Subcutaneous abdominal adipose tissue (tissue), 5 donors: ENCODE measurements around the gene PIK3C2G.

ENCODE experiments used
- H3K27ac ChIP-seq: one replicate; pipeline ENCODE4 v1.7.0; 2013; ENCODE audit warnings: low read depth, mild to moderate bottlenecking, inconsistent platforms, low read length, moderate library complexity
- H3K27me3 ChIP-seq, 5 donors: one replicate each; pipeline ENCODE4 v1.7.0; 2013; ENCODE audit warnings: low read length in 5 of 5, inconsistent platforms in 1 of 5; ENCODE audit not compliant: control insufficient read depth in 5 of 5, insufficient read depth in 4 of 5
- H3K36me3 ChIP-seq, 5 donors: one replicate each; pipeline ENCODE4 v1.7.0; 2013; ENCODE audit warnings: low read length in 5 of 5; ENCODE audit not compliant: control insufficient read depth in 5 of 5, insufficient read depth in 5 of 5
- H3K4me1 ChIP-seq, 5 donors: one replicate each; pipeline ENCODE4 v1.7.0; 2013; ENCODE audit warnings: low read length in 5 of 5, mild to moderate bottlenecking in 3 of 5, moderate library complexity in 1 of 5; ENCODE audit not compliant: control insufficient read depth in 5 of 5, insufficient read depth in 5 of 5
- H3K4me3 ChIP-seq, 5 donors: one replicate each; pipeline ENCODE4 v1.7.0; 2013; ENCODE audit warnings: low read length in 5 of 5, low read depth in 1 of 5
- H3K9ac ChIP-seq, 5 donors: one replicate each; pipeline ENCODE4 v1.7.0; 2013; ENCODE audit warnings: low read length in 5 of 5, mild to moderate bottlenecking in 4 of 5, moderate library complexity in 3 of 5
- H3K9me3 ChIP-seq, 5 donors: one replicate each; pipeline ENCODE4 v1.7.0; 2013; ENCODE audit warnings: low read length in 5 of 5; ENCODE audit not compliant: control insufficient read depth in 5 of 5
- donor health status: healthy.
- donor health status: healthy.
- donor health status: healthy.
- donor health status: healthy.
- donor health status: healthy.

Gene PIK3C2G

GRCh38 chr12:18581232-18581962, 320.1 kb downstream of the PIK3C2G start:
- peaks cover 3 to 11% (median 5%) of the 10 kb centered on the region in 5 donors for H3K9me3 ChIP-seq
- H3K9ac ChIP-seq = no peak overlapping the region
- H3K27ac ChIP-seq = no peak overlapping the region
- H3K36me3 ChIP-seq = no peaks in the 10 kb centered on the region
- no peaks in the 10 kb centered on the region for H3K4me1 ChIP-seq
- no peak overlapping the region for H3K4me3 ChIP-seq
- H3K27me3 ChIP-seq = no peaks in the 10 kb centered on the region

GRCh38 chr12:18583655-18584054, 322.3 kb downstream of the PIK3C2G start:
- H3K27me3 ChIP-seq = no peaks in the 10 kb centered on the region
- H3K4me1 ChIP-seq = no peaks in the 10 kb centered on the region
- H3K9ac ChIP-seq = no peak overlapping the region
- peaks cover 3 to 11% (median 7%) of the 10 kb centered on the region in 5 donors for H3K9me3 ChIP-seq
- no peaks in the 10 kb centered on the region for H3K36me3 ChIP-seq
- H3K4me3 ChIP-seq = no peak overlapping the region
- no peak overlapping the region for H3K27ac ChIP-seq

GRCh38 chr12:18586581-18586980, 325.3 kb downstream of the PIK3C2G start:
- Histone ChIP-seq H3K27me3 (no peaks in the 10 kb centered on the region), H3K4me3 (no peak overlapping the region), H3K9ac (no peak overlapping the region), H3K4me1 (no peaks in the 10 kb centered on the region), H3K27ac (no peak overlapping the region), H3K36me3 (no peaks in the 10 kb centered on the region), H3K9me3 (peaks cover 3 to 11% (median 8%) of the 10 kb centered on the region in 5 donors)

- Histone ChIP-seq H3K9me3 (peaks cover 0 to 4% (median 3%) of the 10 kb centered on the region in 5 donors), H3K36me3 (no peaks in the 10 kb centered on the region), H3K27me3 (no peaks in the 10 kb centered on the region), H3K4me1 (no peaks in the 10 kb centered on the region), H3K27ac (no peak overlapping the region), H3K9ac (no peak overlapping the region), H3K4me3 (no peak overlapping the region)
Observed at GRCh38 chr12:18589316-18589715, 328.0 kb downstream of the PIK3C2G start.

GRCh38 chr12:18591473-18591872, 330.2 kb downstream of the PIK3C2G start:
- Histone ChIP-seq H3K9ac (no peak overlapping the region), H3K36me3 (no peaks in the 10 kb centered on the region), H3K4me1 (no peaks in the 10 kb centered on the region), H3K27me3 (no peaks in the 10 kb centered on the region), H3K27ac (no peak overlapping the region), H3K9me3 (peaks cover 0 to 4% (median 0%) of the 10 kb centered on the region in 5 donors), H3K4me3 (no peak overlapping the region)

GRCh38 chr12:18595412-18595811, 334.1 kb downstream of the PIK3C2G start:
- Histone ChIP-seq H3K27ac (no peak overlapping the region), H3K27me3 (no peaks in the 10 kb centered on the region), H3K36me3 (no peaks in the 10 kb centered on the region), H3K4me3 (no peak overlapping the region), H3K9ac (no peak overlapping the region), H3K9me3 (no peaks in the 10 kb centered on the region), H3K4me1 (no peaks in the 10 kb centered on the region)

GRCh38 chr12:18601962-18602361, 340.6 kb downstream of the PIK3C2G start:
- Histone ChIP-seq H3K36me3 (no peaks in the 10 kb centered on the region), H3K9me3 (no peaks in the 10 kb centered on the region), H3K27ac (no peak overlapping the region), H3K4me3 (no peak overlapping the region), H3K27me3 (no peaks in the 10 kb centered on the region), H3K9ac (no peak overlapping the region), H3K4me1 (no peaks in the 10 kb centered on the region)

- Histone ChIP-seq H3K27me3 (no peaks in the 10 kb centered on the region), H3K9ac (no peak overlapping the region), H3K27ac (no peak overlapping the region), H3K9me3 (no peaks in the 10 kb centered on the region), H3K36me3 (no peaks in the 10 kb centered on the region), H3K4me1 (no peaks in the 10 kb centered on the region), H3K4me3 (no peak overlapping the region)
Observed at GRCh38 chr12:18612971-18613370, 351.7 kb downstream of the PIK3C2G start.

- no peaks in the 10 kb centered on the region for H3K27me3 ChIP-seq
Observed at GRCh38 chr12:18620986-18621385, 359.7 kb downstream of the PIK3C2G start.

GRCh38 chr12:18629445-18629844, 368.1 kb downstream of the PIK3C2G start:
- H3K36me3 ChIP-seq = no peaks in the 10 kb centered on the region
- no peak overlapping the region for H3K9ac ChIP-seq
- H3K4me3 ChIP-seq = no peak overlapping the region
- H3K4me1 ChIP-seq = no peaks in the 10 kb centered on the region
- H3K27ac ChIP-seq = no peak overlapping the region
- H3K9me3 ChIP-seq = peaks cover 0 to 8% (median 5%) of the 10 kb centered on the region in 5 donors
- H3K27me3 ChIP-seq = no peaks in the 10 kb centered on the region

More at GRCh38 chr12:18620986-18621385, 359.7 kb downstream of the PIK3C2G start:
- H3K4me3 ChIP-seq = no peak overlapping the region
- peaks cover 0 to 3% (median 0%) of the 10 kb centered on the region in 5 donors for H3K9me3 ChIP-seq
- H3K36me3 ChIP-seq = no peaks in the 10 kb centered on the region
- H3K9ac ChIP-seq = no peak overlapping the region
- H3K4me1 ChIP-seq = no peaks in the 10 kb centered on the region
- no peak overlapping the region for H3K27ac ChIP-seq
